Natural killer cell treated with Interleukin-12 subunit alpha and Interleukin-12 subunit beta and Interleukin-15 and Interleukin-18, amount 100 ng/mL, for 72 hours (primary cell): ENCODE measurements around the gene LIX1. TPM values are rescaled to one million over a fixed set of nuclear protein-coding genes. Genes with fewer than 3 reads are reported as not detected.

Source experiments
- ATAC-seq, 2 donors: fragments of 150-1000 bp; cut with Tn5 transposase in 1 of 2; sonication (Bioruptor Pico), chemical (Tn5 transposase) in 1 of 2; 2 replicates each; pipeline ENCODE4 v1.10.0; 2021
- DNase-seq: peaks from one replicate; pipeline ENCODE4 v3.0.0; 2022; ENCODE audit warnings: low spot score
- H3K27ac Mint-ChIP-seq, 2 donors: 1 replicate in 1 of 2; 2 replicates in 1 of 2; pipeline ENCODE4 v1.8.0; 2022; ENCODE audit warnings: mixed read lengths in 2 of 2, mild to moderate bottlenecking in 1 of 2, moderate library complexity in 1 of 2
- H3K27me3 Mint-ChIP-seq, 2 donors: 1 replicate in 1 of 2; 2 replicates in 1 of 2; pipeline ENCODE4 v1.8.0; 2022; ENCODE audit warnings: mixed read lengths in 2 of 2
- H3K36me3 Mint-ChIP-seq: one replicate; pipeline ENCODE4 v1.8.0; 2022; ENCODE audit warnings: mixed read lengths
- H3K4me1 Mint-ChIP-seq, 2 donors: 1 replicate in 1 of 2; 2 replicates in 1 of 2; pipeline ENCODE4 v1.8.0; 2022; ENCODE audit warnings: low read depth in 2 of 2, mixed read lengths in 2 of 2, mild to moderate bottlenecking in 1 of 2
- H3K4me3 Mint-ChIP-seq: one replicate; pipeline ENCODE4 v1.8.0; 2022; ENCODE audit warnings: mixed read lengths
- H3K9me3 Mint-ChIP-seq: 2 replicates; pipeline ENCODE4 v1.8.0; 2022; ENCODE audit warnings: mixed read lengths
- total RNA-seq, 2 donors: library from RNA; stranded (reverse); gene quantifications; one replicate each; pipeline ENCODE4 v1.2.3, GENCODE V29; 2022

Gene LIX1
- total RNA-seq, 2 donors from 2014 or later = not detected

DNA sequence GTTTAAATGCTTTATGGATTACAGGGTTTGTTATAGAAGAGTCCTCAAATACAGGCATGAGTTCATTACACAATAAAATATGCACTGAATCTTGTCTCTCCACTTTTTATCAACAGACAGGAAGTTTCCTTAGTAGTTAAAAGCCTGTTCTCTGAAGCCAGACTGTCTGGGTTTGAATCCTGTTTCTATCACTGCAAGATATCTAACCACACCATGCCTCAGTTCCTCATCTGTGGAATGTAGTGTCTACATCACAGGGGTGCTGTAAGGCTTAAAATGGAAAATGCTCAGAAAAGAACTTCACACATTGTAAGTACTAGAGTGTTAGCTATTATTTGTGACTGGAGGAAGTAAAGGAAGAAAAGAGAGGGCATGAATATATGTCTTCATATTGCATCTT is 9.3 kb downstream of the LIX1 start:
- Mint-ChIP-seq H3K4me1 (peaks cover 5 to 22% of the 10 kb centered on the region in 2 donors), H3K4me3 (no peak overlapping the region), H3K27me3 (peaks cover 20 to 25% of the 10 kb centered on the region in 2 donors), H3K36me3 (no peaks in the 10 kb centered on the region), H3K9me3 (no peaks in the 10 kb centered on the region), H3K27ac (no peak overlapping the region)
- DNase-seq (no peak), ATAC-seq (no peak)

DNA sequence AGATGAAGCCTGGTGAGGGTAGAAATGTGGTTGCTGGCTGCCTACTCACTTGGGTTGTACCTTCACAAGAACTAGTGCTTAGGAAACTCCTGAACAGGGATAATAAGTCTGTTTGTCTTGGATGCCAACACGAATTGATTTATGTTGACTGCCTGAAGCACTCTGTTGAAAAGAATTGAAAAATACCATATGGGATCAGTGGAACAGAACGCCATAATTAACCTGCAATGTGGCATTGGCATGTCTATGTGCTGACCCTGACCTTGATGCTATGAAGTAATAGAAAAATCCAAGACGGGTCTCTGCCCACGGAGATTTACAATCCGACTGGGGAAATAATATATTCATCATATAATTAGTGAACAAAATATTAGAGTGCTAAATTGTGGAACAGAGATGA is 10.5 kb downstream of the LIX1 start:
- ATAC-seq (no peak), DNase-seq (no peak)
- no peaks in the 10 kb centered on the region for H3K36me3 Mint-ChIP-seq
- H3K27ac Mint-ChIP-seq = no peak overlapping the region
- peaks cover 5 to 22% of the 10 kb centered on the region in 2 donors for H3K4me1 Mint-ChIP-seq
- no peaks in the 10 kb centered on the region for H3K9me3 Mint-ChIP-seq
- H3K4me3 Mint-ChIP-seq = no peak overlapping the region
- H3K27me3 Mint-ChIP-seq = peaks cover 20 to 26% of the 10 kb centered on the region in 2 donors

DNA sequence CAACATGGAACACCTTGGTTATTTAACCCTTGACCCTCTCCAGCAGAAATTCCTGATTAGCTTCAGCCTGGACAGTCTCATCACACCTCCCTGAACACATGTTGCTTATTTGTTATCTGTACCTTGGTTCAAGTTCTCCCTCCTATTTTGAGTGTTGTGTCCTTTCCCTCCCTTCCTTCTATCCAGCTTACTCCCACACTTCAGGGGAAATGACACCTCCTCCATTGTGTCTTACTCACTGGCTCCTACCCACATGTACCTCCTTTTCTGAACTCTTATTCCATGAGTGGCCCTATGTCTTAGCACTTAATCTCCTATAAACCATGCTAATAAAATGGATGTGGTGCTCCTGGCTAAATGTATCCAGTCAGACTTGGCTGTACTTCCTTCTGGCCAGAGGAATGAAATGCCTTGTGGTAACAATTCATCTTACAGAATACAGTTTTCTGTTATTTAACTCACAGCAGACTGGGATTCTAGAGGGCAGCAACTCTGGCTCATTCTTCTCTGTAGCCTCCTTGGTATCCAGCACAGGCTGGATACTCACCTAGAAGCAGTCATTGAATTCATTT is 11.2 kb downstream of the LIX1 start:
- ATAC-seq = no peak
- Mint-ChIP-seq H3K27me3 (peaks cover 20 to 26% of the 10 kb centered on the region in 2 donors), H3K27ac (no peak overlapping the region), H3K9me3 (no peaks in the 10 kb centered on the region), H3K4me1 (peaks cover 5 to 20% of the 10 kb centered on the region in 2 donors), H3K36me3 (no peaks in the 10 kb centered on the region), H3K4me3 (no peak overlapping the region)
- no peak for DNase-seq

DNA sequence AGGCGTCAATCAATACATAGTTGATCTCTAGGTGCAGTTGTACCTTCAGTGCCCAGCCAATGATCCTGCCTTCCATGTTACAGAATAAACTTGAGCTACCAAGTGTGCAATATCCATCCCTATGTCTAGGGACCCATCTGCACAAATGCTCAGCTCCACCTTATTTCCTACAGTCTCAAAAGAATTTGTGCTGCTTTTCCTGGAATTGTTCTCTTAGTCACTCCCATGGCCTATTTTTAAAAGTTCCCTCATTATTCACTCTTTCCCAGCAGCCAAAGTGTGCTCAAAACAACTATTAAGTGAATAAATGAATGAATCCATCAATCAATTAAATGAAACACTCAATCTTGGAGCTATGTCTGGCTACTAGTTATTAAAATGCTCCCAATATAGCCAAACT is 14.7 kb downstream of the LIX1 start:
- no peak overlapping the region for H3K4me3 Mint-ChIP-seq
- no peaks in the 10 kb centered on the region for H3K36me3 Mint-ChIP-seq
- ATAC-seq (no peak), DNase-seq (no peak)
- peaks cover 22 to 38% of the 10 kb centered on the region in 2 donors for H3K27me3 Mint-ChIP-seq
- H3K9me3 Mint-ChIP-seq = no peaks in the 10 kb centered on the region
- peaks cover 0 to 5% of the 10 kb centered on the region in 2 donors for H3K4me1 Mint-ChIP-seq
- no peak overlapping the region for H3K27ac Mint-ChIP-seq

DNA sequence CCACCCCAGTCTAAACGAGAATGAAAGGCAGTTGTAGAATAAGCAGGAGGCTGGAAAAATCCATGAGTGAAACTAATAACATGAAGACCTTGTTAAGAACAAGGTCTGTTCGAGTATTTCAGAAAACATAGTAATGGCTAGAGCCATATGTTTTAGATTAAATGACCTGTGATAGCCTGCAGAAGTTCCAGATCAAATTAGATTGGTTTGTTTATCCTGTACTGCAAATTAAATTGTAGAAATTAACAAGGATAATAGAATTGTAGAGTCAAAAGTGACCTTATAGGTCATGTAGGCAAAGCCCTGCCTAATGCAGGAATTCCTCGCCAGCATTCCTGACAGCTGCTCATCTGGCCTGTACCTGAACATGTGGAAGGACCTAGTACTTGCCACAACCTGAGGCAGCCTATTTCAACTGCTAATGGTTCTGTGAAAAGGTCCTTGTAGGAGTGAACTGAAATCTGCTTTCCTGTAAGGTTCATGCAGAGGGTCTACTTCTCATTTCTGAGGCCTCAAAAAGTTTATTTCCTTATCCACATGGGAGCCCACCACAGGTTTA is 17.2 kb downstream of the LIX1 start:
- peaks cover 18 to 29% of the 10 kb centered on the region in 2 donors for H3K27me3 Mint-ChIP-seq
- no peak overlapping the region for H3K27ac Mint-ChIP-seq

DNA sequence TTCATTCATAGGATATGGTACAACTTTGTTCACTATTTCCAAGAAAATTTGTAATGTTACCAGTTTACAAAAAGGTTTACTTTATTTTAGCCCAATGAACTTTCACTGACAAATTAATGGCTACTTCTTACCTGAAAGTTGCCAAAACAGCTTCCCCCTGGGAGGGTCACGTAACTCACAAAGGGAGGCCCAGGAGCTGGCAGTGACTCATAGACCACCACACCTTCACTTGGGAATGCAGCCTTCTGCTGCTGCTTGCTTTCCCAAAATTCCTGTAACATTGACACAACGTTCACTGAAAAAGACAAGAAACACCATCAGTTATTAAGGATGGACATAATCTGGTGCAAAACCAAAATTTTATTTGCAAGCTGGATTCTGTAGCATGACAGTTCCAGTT is 18.1 kb downstream of the LIX1 start:
- peaks cover 18 to 29% of the 10 kb centered on the region in 2 donors for H3K27me3 Mint-ChIP-seq
- no peak for DNase-seq
- no peaks in the 10 kb centered on the region for H3K9me3 Mint-ChIP-seq
- H3K4me1 Mint-ChIP-seq = no peaks in the 10 kb centered on the region
- no peak overlapping the region for H3K27ac Mint-ChIP-seq
- ATAC-seq = no peak
- no peak overlapping the region for H3K4me3 Mint-ChIP-seq
- no peaks in the 10 kb centered on the region for H3K36me3 Mint-ChIP-seq

More for the DNA sequence above, 17.2 kb downstream of the LIX1 start:
- Mint-ChIP-seq H3K4me1 (no peaks in the 10 kb centered on the region), H3K9me3 (no peaks in the 10 kb centered on the region), H3K36me3 (no peaks in the 10 kb centered on the region), H3K4me3 (no peak overlapping the region)
- ATAC-seq (no peak), DNase-seq (no peak)

DNA sequence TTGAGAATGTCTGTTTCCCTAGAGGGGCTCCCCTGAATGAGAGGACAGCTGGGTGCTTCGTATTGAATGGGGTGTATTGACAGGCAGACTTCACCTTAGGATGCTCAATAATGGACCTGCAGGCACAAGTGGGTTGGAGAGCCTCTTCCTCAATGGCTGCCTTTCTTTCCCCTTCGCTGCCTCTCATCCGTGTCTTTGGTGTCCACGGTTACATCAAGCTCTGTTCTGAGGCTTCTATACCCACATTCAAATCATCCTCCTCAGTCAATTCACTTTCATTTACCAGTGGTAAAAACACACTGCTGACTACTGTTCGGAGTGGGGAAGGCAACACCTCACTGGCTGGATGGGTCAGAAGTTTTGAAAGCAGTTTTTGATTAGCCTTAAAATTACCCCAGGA is 20.6 kb downstream of the LIX1 start:
- H3K36me3 Mint-ChIP-seq = no peaks in the 10 kb centered on the region
- no peak overlapping the region for H3K4me3 Mint-ChIP-seq
- no peaks in the 10 kb centered on the region for H3K4me1 Mint-ChIP-seq
- H3K27me3 Mint-ChIP-seq = peaks cover 9 to 15% of the 10 kb centered on the region in 2 donors
- ATAC-seq (no peak), DNase-seq (no peak)
- H3K9me3 Mint-ChIP-seq = no peaks in the 10 kb centered on the region
- no peak overlapping the region for H3K27ac Mint-ChIP-seq

DNA sequence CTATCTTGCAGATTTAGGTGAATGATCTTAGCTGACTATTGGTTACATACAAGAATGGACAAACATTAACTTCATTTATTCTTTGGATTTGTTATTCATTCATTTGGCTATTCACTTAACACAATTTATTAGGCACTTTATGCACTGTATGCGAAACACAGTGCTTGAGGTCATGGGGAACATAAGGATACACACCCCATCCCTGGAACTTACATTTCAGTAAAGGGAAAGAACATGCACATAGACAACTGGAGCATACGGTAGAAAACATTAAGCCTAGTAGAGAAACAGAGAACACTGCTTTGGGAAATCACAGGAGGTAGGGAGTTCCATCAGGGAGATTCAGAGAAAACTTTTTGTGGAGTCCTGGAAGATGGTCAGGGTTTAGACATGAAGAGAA is 22.2 kb downstream of the LIX1 start:
- Mint-ChIP-seq H3K4me1 (no peaks in the 10 kb centered on the region), H3K27ac (no peak overlapping the region), H3K27me3 (peaks cover 9 to 15% of the 10 kb centered on the region in 2 donors), H3K9me3 (no peaks in the 10 kb centered on the region), H3K4me3 (no peak overlapping the region), H3K36me3 (no peaks in the 10 kb centered on the region)
- no peak for ATAC-seq
- DNase-seq = no peak

DNA sequence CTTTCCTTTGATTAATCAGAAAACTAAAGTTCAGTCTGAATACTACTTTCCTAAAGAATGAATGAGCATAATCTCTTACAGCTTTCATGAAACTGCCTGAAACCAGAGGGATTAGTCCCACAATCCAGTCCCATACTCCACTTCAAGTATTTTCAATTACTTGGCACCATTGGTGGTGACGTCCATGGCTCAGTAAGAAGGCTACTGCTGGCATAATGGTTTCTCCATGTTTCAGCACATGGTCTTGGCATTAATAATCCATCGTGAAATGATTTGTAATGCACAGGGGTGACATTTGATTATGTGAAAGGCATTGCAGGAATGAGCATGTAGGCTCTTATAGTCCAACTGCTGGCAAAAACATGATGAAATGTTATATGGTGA is 23.4 kb downstream of the LIX1 start:
- Mint-ChIP-seq H3K36me3 (no peaks in the 10 kb centered on the region), H3K4me1 (no peaks in the 10 kb centered on the region), H3K9me3 (no peaks in the 10 kb centered on the region), H3K27me3 (peaks cover 9 to 15% of the 10 kb centered on the region in 2 donors), H3K27ac (no peak overlapping the region), H3K4me3 (no peak overlapping the region)
- no peak for DNase-seq
- no peak for ATAC-seq

DNA sequence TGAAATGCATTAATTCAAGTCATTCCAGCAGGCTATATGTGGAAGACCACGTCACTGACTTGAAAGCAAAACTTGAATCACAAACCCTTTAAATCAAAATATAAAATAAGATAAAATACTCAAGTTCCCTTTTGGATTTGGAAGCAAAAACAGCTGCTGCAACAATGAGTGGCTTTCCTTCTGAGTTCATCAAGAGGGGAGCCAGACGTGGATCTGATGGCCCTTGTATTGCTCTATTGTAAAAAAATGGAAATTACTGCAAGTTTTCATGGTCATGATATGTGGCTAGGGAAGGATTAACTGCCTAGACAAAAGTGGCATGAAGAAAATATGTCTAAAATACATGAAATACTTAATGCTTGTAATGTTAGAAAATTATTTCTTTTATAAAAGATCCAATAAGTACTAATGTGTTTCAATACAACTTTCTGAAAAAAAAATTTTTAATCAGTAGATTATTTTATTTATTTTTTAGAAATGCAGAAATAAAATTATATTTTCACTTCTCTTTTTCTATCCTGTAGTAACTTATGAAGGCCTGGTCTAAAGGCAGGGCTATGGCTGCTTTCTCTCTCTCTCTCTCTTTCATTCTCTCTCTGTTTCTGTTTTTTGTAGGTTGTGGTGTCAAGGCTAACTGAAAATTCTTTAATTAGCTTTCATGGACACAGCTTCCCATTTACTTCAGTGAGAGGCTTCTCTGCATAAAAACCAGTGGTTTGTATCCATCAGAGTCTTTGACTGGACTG is 24.0 kb downstream of the LIX1 start:
- DNase-seq (no peak), ATAC-seq (no peak)
- Mint-ChIP-seq H3K4me3 (no peak overlapping the region), H3K27me3 (peaks cover 9 to 10% of the 10 kb centered on the region in 2 donors), H3K9me3 (no peaks in the 10 kb centered on the region), H3K36me3 (no peaks in the 10 kb centered on the region), H3K4me1 (no peaks in the 10 kb centered on the region), H3K27ac (no peak overlapping the region)

DNA sequence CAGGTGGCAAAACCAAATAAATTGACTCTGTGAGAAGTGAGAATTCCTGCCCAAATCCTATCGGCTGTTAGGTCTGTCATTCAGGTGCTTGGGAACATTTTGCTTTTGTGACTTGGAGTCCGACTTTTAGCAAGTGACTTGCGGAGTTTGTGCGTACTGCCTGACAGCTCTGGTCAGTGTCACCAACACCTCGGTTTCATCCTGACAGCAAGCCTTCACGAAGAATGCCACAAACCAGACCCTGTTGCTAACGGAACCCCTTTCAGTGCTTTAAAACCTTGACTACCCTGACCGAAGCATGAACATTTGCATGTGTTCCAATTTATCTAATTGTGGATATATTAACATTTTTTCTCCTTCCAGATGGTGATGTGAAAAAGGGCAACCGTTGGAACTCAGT is 26.5 kb downstream of the LIX1 start:
- no peaks in the 10 kb centered on the region for H3K9me3 Mint-ChIP-seq
- no peak overlapping the region for H3K27ac Mint-ChIP-seq
- DNase-seq (no peak), ATAC-seq (no peak)
- no peaks in the 10 kb centered on the region for H3K36me3 Mint-ChIP-seq
- H3K4me1 Mint-ChIP-seq = no peaks in the 10 kb centered on the region
- peaks cover 6 to 7% of the 10 kb centered on the region in 2 donors for H3K27me3 Mint-ChIP-seq
- H3K4me3 Mint-ChIP-seq = no peak overlapping the region

DNA sequence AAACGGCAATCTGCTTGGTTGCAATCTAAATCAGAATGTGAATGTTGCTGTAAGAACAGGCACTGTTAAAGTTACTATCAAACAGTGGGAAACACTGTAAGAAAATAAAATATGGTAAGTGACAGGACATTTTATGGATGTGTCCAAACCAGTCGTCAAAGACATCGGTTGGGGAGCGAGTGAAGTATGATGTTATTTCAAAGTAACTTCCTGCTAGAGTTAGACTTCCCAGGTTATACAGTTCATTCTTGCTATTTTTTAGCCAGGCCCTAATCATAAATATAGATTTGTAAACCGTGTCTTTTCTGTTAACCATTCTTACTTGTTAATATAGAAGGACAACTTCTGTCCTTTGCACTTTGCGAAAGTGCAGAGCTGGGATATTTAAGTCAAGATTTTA is 30.2 kb downstream of the LIX1 start:
- H3K4me3 Mint-ChIP-seq = no peak overlapping the region
- no peak for DNase-seq
- H3K27ac Mint-ChIP-seq = no peak overlapping the region
- H3K27me3 Mint-ChIP-seq = peaks cover 5 to 12% of the 10 kb centered on the region in 2 donors
- H3K4me1 Mint-ChIP-seq = no peaks in the 10 kb centered on the region
- no peak for ATAC-seq
- no peaks in the 10 kb centered on the region for H3K9me3 Mint-ChIP-seq
- no peaks in the 10 kb centered on the region for H3K36me3 Mint-ChIP-seq

DNA sequence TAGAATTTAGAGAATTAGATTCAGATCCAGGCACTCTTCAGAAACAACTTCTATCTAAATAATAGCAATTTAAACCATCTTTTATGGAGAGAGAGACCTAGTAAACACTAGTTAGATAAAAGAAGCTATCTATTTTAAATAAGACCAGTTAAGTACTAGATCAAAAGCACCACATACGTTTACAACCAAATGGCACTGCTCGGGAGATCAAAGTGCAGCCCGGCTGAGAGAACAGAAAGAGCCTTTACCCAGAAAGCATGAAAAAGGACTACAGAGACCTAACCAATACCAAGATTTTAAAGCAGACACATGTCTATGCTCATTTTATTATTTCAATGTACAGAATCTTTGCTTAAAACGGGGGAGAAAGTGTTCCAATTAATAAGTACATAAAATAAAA is 30.8 kb downstream of the LIX1 start:
- ATAC-seq (no peak), DNase-seq (no peak)
- no peak overlapping the region for H3K4me3 Mint-ChIP-seq

DNA sequence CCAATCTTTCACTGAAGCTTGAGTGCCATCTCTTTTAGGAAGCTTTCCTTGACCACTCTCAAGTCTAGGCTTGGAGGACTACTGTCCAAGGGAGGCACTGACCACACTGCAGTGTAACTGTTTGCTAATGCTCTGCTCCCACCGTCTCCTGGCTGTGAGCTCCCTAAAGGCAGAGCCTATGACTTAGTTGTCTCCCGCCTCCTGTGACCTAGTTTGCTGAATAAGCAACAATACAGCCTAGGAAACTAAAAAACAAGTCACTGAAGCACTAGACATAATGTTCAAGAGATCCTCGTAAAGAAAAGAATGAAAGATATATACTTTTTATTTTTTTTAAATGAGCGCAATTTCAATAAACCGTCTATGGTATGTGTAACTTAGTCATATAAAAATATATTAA is 31.4 kb downstream of the LIX1 start:
- Mint-ChIP-seq H3K27ac (no peak overlapping the region), H3K27me3 (peaks cover 5 to 12% of the 10 kb centered on the region in 2 donors), H3K4me3 (no peak overlapping the region), H3K9me3 (no peaks in the 10 kb centered on the region), H3K4me1 (no peaks in the 10 kb centered on the region), H3K36me3 (no peaks in the 10 kb centered on the region)
- DNase-seq (no peak), ATAC-seq (no peak)

More for the DNA sequence above, 30.8 kb downstream of the LIX1 start:
- Mint-ChIP-seq H3K27ac (no peak overlapping the region), H3K4me1 (no peaks in the 10 kb centered on the region), H3K9me3 (no peaks in the 10 kb centered on the region), H3K27me3 (peaks cover 5 to 12% of the 10 kb centered on the region in 2 donors), H3K36me3 (no peaks in the 10 kb centered on the region)
